GM18867 (cell line): ENCODE data around the gene CLEC11A.

Experiments used
- ATAC-seq: cut with Tn5 transposase; IDR thresholded peaks from one replicate; pipeline ENCODE4 v1.9.1; 2021; ENCODE audit warnings: mild to moderate bottlenecking, moderate library complexity; ENCODE audit not compliant: unreplicated experiment

Gene CLEC11A

GRCh38 chr19:50703915-50704796 lies 19.0 kb upstream of the CLEC11A start:
- no peak for ATAC-seq

- no peak for ATAC-seq
Observed at GRCh38 chr19:50705422-50706019, 17.6 kb upstream of the CLEC11A start.

- no peak for ATAC-seq
Observed at GRCh38 chr19:50706387-50706786, 16.8 kb upstream of the CLEC11A start.

- no peak for ATAC-seq
Observed at GRCh38 chr19:50708179-50708879, 14.8 kb upstream of the CLEC11A start.

GRCh38 chr19:50710094-50710493 lies 13.1 kb upstream of the CLEC11A start:
- ATAC-seq, result no peak

- no peak for ATAC-seq
Observed at GRCh38 chr19:50710612-50711011, 12.6 kb upstream of the CLEC11A start.

GRCh38 chr19:50711196-50711595 lies 12.0 kb upstream of the CLEC11A start:
- ATAC-seq, result no peak

GRCh38 chr19:50711805-50712204 lies 11.4 kb upstream of the CLEC11A start:
- no peak for ATAC-seq

GRCh38 chr19:50712833-50713232 lies 10.3 kb upstream of the CLEC11A start:
- no peak for ATAC-seq

GRCh38 chr19:50713556-50714236 lies 9.5 kb upstream of the CLEC11A start:
- ATAC-seq, result no peak

- ATAC-seq, result no peak
Observed at GRCh38 chr19:50716178-50717025, 6.8 kb upstream of the CLEC11A start.

- ATAC-seq, result no peak
Observed at GRCh38 chr19:50717026-50717723, 6.0 kb upstream of the CLEC11A start.

GRCh38 chr19:50717891-50718254 lies 5.3 kb upstream of the CLEC11A start:
- no peak for ATAC-seq

GRCh38 chr19:50718255-50719118 lies 4.7 kb upstream of the CLEC11A start:
- ATAC-seq, result no peak

- ATAC-seq, result no peak
Observed at GRCh38 chr19:50719119-50719435, 4.1 kb upstream of the CLEC11A start.

GRCh38 chr19:50719566-50719965 lies 3.6 kb upstream of the CLEC11A start, which contains the start of gene SHANK1:
Gene SHANK1, minus strand, starts transcription at chr19:50719802. Its CDS starts 2,883 bp downstream, at chr19:50716919.
- ATAC-seq, result no peak

- ATAC-seq, result no peak
Observed at GRCh38 chr19:50720181-50720920, 2.8 kb upstream of the CLEC11A start.

- ATAC-seq, result no peak
Observed at GRCh38 chr19:50720921-50721381, 2.2 kb upstream of the CLEC11A start.
